Lower leg skin (tissue), 3 donors: ENCODE results near the gene PFDN6.

ENCODE experiments used
- CTCF ChIP-seq, 3 donors: fragments of 450-650 bp; IDR thresholded peaks; one replicate each; pipeline ENCODE4 v1.5.1; 2016; ENCODE audit warnings: antibody characterized with exemption in 3 of 3, mild to moderate bottlenecking in 3 of 3, moderate library complexity in 2 of 3
- POLR2A ChIP-seq, 2 donors: fragments of 450-650 bp; IDR thresholded peaks; one replicate each; pipeline ENCODE4 v1.6.1; 2016 to 2017; ENCODE audit warnings: antibody characterized with exemption in 2 of 2, mild to moderate bottlenecking in 1 of 2, moderate library complexity in 1 of 2

DNA sequence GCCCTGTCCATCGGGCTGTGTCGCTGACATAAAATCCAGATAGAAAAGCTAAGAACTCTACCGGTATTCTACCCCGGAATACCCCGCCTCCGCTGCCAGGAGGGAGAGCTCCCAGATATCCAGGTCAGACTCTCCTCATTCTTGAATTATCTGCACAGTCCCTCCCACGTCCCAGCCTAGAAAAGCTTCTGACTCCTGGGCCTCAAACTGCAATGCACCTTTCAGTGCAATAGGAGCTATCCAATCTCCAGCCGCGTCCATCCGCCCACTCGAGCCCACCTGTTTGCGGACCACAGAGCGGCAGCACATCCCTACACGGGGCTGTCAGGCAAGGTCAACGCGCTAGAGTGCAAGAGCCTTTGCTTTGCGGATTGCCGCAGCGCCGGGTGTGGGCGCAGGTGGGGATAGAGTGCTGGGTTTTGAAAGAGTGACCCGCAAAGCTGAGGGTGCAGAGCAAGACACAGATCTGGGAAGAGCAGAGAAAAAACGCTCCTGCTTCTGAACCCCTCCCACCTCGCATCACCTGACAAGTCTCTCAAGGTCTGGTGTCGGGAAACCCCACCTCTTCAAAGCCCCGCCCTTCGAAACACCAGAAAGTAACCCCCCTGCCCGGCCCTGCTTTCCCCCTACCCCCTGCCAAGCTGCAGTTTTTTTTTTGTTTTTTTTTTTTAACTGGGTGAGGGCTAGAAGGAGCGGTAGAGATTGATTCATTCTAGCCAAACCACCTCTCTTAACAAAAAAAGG, 23.1 kb downstream of the PFDN6 start:
- TF ChIP-seq CTCF (IDR thresholded peaks at IDR 0.05) (no peak), POLR2A (IDR thresholded peaks at IDR 0.05) (no peak)
